A549 (cell line): ENCODE measurements around the gene TTC28. TPM values are rescaled to one million over a fixed set of nuclear protein-coding genes. Genes with fewer than 3 reads are reported as not detected.

ENCODE experiments used
- ATAC-seq, 2 experiments: fragments of 200-7000 bp in 1 of 2; fragments of >200 bp in 1 of 2; cut with Nextera tagmentation in 1 of 2; cut with Tn5 transposase in 1 of 2; 3 replicates each; pipeline versions ENCODE4 v1.8.0 to v1.9.1; 2018 to 2020; ENCODE audit warnings: mild to moderate bottlenecking in 1 of 2, moderate library complexity in 1 of 2
- CTCF ChIA-PET: fragments of 300-600 bp; sonication (Branson Sonifier 250); formaldehyde crosslinking; extraction: SDS; loops from one replicate; lab custom pipeline; 2021; ENCODE audit warnings: antibody characterized with exemption, inconsistent platforms; lab: Yijun Ruan, JAX
- POLR2A ChIA-PET: fragments of 350-600 bp; formaldehyde crosslinking; extraction: SDS; loops from one replicate; lab custom pipeline; 2021; ENCODE audit warnings: antibody characterized with exemption, inconsistent platforms; lab: Yijun Ruan, JAX
- DNase-seq, 2 experiments: peaks; one replicate each; pipeline versions ENCODE4 v3.0.0 to v3.0.0-alpha.2; 2011 to 2016; ENCODE audit warnings: low read depth in 1 of 2, low spot score in 1 of 2
- FAIRE-seq: peaks from 2 replicates; lab custom pipeline; 2011; peaks lifted over from hg19 to GRCh38; lab: Jason Lieb, UNC
- H3K27ac ChIP-seq, 2 experiments: fragments of >200 bp; sonication (Bioruptor Twin); formaldehyde crosslinking; 3 replicates each; pipeline ENCODE4 v1.5.1; 2016 to 2017
- H3K4me1 ChIP-seq: fragments of >200 bp; sonication (Bioruptor Twin); formaldehyde crosslinking; 3 replicates; pipeline ENCODE4 v1.6.1; 2016
- H3K4me2 ChIP-seq: fragments of >200 bp; sonication (Bioruptor Twin); formaldehyde crosslinking; 3 replicates; pipeline ENCODE4 v1.6.1; 2016
- H3K4me3 ChIP-seq: fragments of >200 bp; sonication (Bioruptor Twin); formaldehyde crosslinking; 3 replicates; pipeline ENCODE4 v1.5.1; 2016
- H3K9me3 ChIP-seq: fragments of >200 bp; sonication (Bioruptor Twin); formaldehyde crosslinking; 3 replicates; pipeline ENCODE4 v1.6.1; 2016
- CBX2 ChIP-seq: fragments of 200-600 bp; sonication (generic); IDR thresholded peaks from 2 replicates; pipeline ENCODE4 v1.6.1; 2016; ENCODE audit warnings: low read depth, mild to moderate bottlenecking, borderline replicate concordance
- CBX8 ChIP-seq: fragments of 200-600 bp; sonication (generic); IDR thresholded peaks from 2 replicates; pipeline ENCODE4 v1.6.1; 2016
- CEBPB ChIP-seq, 2 experiments: fragments of >200 bp in 1 of 2; sonication (Bioruptor Twin) in 1 of 2; formaldehyde crosslinking in 1 of 2; IDR thresholded peaks; 2 replicates each; pipeline ENCODE4 v1.6.1; 2012 to 2016
- CHD2 ChIP-seq: fragments of 150-350 bp; IDR thresholded peaks from 2 replicates; pipeline ENCODE4 v1.6.1; 2014; ENCODE audit warnings: low read length; ENCODE audit not compliant: partially characterized antibody
- EP300 ChIP-seq, 2 experiments: fragments of >200 bp; sonication (Bioruptor Twin); formaldehyde crosslinking; IDR thresholded peaks; 2 replicates in 1 of 2; 3 replicates in 1 of 2; pipeline ENCODE4 v1.6.1; 2016 to 2017
- FOSB ChIP-seq: fragments of 250-450 bp; sonication (Bioruptor Pico); IDR thresholded peaks from 2 replicates; pipeline ENCODE4 v1.5.0; 2020; ENCODE audit warnings: mild to moderate bottlenecking, moderate library complexity
- FOXS1 ChIP-seq: fragments of 250-450 bp; sonication (Bioruptor Pico); IDR thresholded peaks from 2 replicates; pipeline ENCODE4 v1.5.0; 2020; ENCODE audit warnings: mild to moderate bottlenecking, moderate library complexity
- HES2 ChIP-seq: fragments of >200 bp; sonication (Bioruptor Twin); formaldehyde crosslinking; IDR thresholded peaks from 2 replicates; pipeline ENCODE4 v1.6.1; 2016
- MAFK ChIP-seq: fragments of 450-650 bp; IDR thresholded peaks from 2 replicates; pipeline ENCODE4 v1.6.1; 2014; ENCODE audit not compliant: partially characterized antibody
- MAX ChIP-seq: IDR thresholded peaks from 2 replicates; pipeline ENCODE4 v1.6.1; 2012
- NR3C1 ChIP-seq: fragments of >200 bp; sonication (Bioruptor Twin); formaldehyde crosslinking; IDR thresholded peaks from 3 replicates; pipeline ENCODE4 v1.6.1; 2017
- RARB ChIP-seq: fragments of 250-450 bp; sonication (Bioruptor Pico); IDR thresholded peaks from 2 replicates; pipeline ENCODE4 v1.8.0; 2021; ENCODE audit warnings: mild to moderate bottlenecking, moderate library complexity
- SMC3 ChIP-seq: fragments of >200 bp; sonication (Bioruptor Twin); formaldehyde crosslinking; IDR thresholded peaks from 3 replicates; pipeline ENCODE4 v1.6.1; 2018; ENCODE audit warnings: inconsistent platforms
- ZFP36 ChIP-seq: fragments of 450-650 bp; IDR thresholded peaks from 2 replicates; pipeline ENCODE4 v1.6.1; 2014; ENCODE audit warnings: borderline replicate concordance; ENCODE audit not compliant: partially characterized antibody
- ZSCAN20 ChIP-seq: fragments of 250-450 bp; sonication (Bioruptor Pico); IDR thresholded peaks from 2 replicates; pipeline ENCODE4 v1.8.0; 2022; ENCODE audit warnings: mild to moderate bottlenecking, moderate library complexity
- WGBS: methylation state at CpG from one replicate; pipeline ENCODE4 v1.1.6; 2017; ENCODE audit errors: missing lambda C conversion rate; 5-methylcytosine and 5-hydroxymethylcytosine counted together
- polyA plus RNA-seq, 4 experiments: library from polyadenylated mRNA; depleted of rRNA in 3 of 4; stranded (reverse); fragments of >200 nt; fragmentation: RNase III in 1 of 4; extraction: RNeasy Plus Mini Kit Qiagen cat#74134 plus additional on column Dnase treatment in 1 of 4; gene quantifications; 2 replicates in 3 of 4; 3 replicates in 1 of 4; pipeline ENCODE4 v1.2.3, GENCODE V29; 2011 to 2017
- TF ChIP-seq, protein P1 (sequence below): IDR thresholded peaks from 2 replicates; pipeline ENCODE4 v1.6.1; 2012
- TF ChIP-seq, protein P2 (sequence below): fragments of >200 bp; sonication (Bioruptor Twin); formaldehyde crosslinking; IDR thresholded peaks from 3 replicates; pipeline ENCODE4 v1.6.1; 2016
- TF ChIP-seq, protein P3 (sequence below): fragments of 250-450 bp; sonication (Bioruptor Pico); IDR thresholded peaks from 2 replicates; pipeline ENCODE4 v1.5.0; 2021; ENCODE audit warnings: mild to moderate bottlenecking, moderate library complexity, borderline replicate concordance
- TF ChIP-seq, protein P4 (sequence below): fragments of 150-350 bp; IDR thresholded peaks from 2 replicates; pipeline ENCODE4 v1.6.1; 2014; ENCODE audit warnings: low read depth, mild to moderate bottlenecking, low read length

Gene TTC28
- polyA plus RNA-seq, 2 of the 4 experiments (the other 2 are of a cell fraction) = 2.6 to 3.8 TPM

GRCh38 chr22:28095316-28096095 lies 584.1 kb downstream of the TTC28 start:
- WGBS = 88% methylated on average over 5 of the region's 5 CpGs
- no peak for DNase-seq
- no peak for TF ChIP-seq FOSB (CRISPR knock-in tag)
- no peak for TF ChIP-seq CBX8
- TF ChIP-seq SMC3 = no peak
- TF ChIP-seq, protein P1, sequence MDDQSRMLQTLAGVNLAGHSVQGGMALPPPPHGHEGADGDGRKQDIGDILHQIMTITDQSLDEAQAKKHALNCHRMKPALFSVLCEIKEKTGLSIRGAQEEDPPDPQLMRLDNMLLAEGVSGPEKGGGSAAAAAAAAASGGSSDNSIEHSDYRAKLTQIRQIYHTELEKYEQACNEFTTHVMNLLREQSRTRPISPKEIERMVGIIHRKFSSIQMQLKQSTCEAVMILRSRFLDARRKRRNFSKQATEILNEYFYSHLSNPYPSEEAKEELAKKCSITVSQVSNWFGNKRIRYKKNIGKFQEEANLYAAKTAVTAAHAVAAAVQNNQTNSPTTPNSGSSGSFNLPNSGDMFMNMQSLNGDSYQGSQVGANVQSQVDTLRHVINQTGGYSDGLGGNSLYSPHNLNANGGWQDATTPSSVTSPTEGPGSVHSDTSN = no peak
- no peak for TF ChIP-seq CEBPB (IDR thresholded peaks at IDR 0.05)
- no peak overlapping the region for H3K27ac ChIP-seq
- FAIRE-seq = no peak
- no peak overlapping the region for H3K4me3 ChIP-seq
- no peaks in the 10 kb centered on the region for H3K9me3 ChIP-seq
- ChIA-PET POLR2A (no interaction called here), CTCF (no interaction called here)
- no peak overlapping the region for H3K4me2 ChIP-seq
- H3K4me1 ChIP-seq = no peaks in the 10 kb centered on the region
- no peak for ATAC-seq

GRCh38 chr22:28094771-28095170 lies 584.9 kb downstream of the TTC28 start:
- ATAC-seq (no peak), DNase-seq (no peak), FAIRE-seq (no peak)
- Histone ChIP-seq H3K27ac (no peak overlapping the region), H3K4me2 (no peak overlapping the region), H3K9me3 (no peaks in the 10 kb centered on the region), H3K4me1 (no peaks in the 10 kb centered on the region), H3K4me3 (no peak overlapping the region)
- POLR2A ChIA-PET = no interaction called here
- CTCF ChIA-PET = interaction anchor here (0.9 kb wide), 1 partner anchor 803 kb away, joined by 3 read pairs; no protein-coding TSS in a partner anchor
- TF ChIP-seq, protein P1 = no peak
- TF ChIP-seq MAFK (no peak), CHD2 (no peak), NR3C1 (no peak), FOXS1 (no peak), ZSCAN20 (CRISPR knock-in tag) (no peak), EP300 (IDR thresholded peaks at IDR 0.05) (no peak), ZFP36 (no peak), CEBPB (IDR thresholded peaks at IDR 0.05) (no peak), HES2 (no peak), MAX (no peak), RARB (no peak), FOSB (CRISPR knock-in tag) (no peak), CBX2 (no peak)
- TF ChIP-seq, protein P2, sequence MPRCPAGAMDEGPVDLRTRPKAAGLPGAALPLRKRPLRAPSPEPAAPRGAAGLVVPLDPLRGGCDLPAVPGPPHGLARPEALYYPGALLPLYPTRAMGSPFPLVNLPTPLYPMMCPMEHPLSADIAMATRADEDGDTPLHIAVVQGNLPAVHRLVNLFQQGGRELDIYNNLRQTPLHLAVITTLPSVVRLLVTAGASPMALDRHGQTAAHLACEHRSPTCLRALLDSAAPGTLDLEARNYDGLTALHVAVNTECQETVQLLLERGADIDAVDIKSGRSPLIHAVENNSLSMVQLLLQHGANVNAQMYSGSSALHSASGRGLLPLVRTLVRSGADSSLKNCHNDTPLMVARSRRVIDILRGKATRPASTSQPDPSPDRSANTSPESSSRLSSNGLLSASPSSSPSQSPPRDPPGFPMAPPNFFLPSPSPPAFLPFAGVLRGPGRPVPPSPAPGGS = no peak
- TF ChIP-seq, protein P3, sequence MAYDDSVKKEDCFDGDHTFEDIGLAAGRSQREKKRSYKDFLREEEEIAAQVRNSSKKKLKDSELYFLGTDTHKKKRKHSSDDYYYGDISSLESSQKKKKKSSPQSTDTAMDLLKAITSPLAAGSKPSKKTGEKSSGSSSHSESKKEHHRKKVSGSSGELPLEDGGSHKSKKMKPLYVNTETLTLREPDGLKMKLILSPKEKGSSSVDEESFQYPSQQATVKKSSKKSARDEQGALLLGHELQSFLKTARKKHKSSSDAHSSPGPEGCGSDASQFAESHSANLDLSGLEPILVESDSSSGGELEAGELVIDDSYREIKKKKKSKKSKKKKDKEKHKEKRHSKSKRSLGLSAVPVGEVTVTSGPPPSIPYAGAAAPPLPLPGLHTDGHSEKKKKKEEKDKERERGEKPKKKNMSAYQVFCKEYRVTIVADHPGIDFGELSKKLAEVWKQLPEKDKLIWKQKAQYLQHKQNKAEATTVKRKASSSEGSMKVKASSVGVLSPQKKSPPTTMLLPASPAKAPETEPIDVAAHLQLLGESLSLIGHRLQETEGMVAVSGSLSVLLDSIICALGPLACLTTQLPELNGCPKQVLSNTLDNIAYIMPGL (CRISPR knock-in tag) = no peak
- TF ChIP-seq, protein P4, sequence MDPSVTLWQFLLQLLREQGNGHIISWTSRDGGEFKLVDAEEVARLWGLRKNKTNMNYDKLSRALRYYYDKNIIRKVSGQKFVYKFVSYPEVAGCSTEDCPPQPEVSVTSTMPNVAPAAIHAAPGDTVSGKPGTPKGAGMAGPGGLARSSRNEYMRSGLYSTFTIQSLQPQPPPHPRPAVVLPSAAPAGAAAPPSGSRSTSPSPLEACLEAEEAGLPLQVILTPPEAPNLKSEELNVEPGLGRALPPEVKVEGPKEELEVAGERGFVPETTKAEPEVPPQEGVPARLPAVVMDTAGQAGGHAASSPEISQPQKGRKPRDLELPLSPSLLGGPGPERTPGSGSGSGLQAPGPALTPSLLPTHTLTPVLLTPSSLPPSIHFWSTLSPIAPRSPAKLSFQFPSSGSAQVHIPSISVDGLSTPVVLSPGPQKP = no peak
- WGBS = 88% methylated on average over 7 of the region's 7 CpGs
